Measurements from ENCODE around the gene LGI2.

Gene LGI2

DNA sequence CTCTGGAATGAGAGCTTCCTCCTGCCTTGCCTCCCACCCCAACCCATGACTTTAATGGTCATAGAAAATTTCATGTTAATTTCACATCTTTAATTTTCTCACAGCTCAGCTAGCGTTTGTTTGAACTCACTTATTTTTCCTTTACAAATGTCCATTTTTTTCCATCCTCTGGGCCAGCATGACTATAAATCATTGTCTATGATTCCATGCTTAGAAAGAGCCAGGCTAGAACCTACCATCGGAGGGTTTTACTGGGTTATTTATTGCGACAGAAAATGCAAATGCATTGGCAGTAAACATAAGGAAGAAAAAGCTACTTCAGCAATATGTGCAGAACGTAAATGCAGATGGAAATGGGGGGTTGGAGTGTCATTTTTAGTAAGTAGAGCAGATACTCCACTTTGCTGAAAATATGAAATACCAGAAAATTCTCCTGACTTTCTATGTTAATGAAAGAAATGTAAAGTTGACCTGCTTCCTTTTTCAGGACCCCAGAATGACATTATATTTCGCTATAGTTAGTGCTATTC, 37.1 kb downstream of the LGI2 start:
- no peak for DNase-seq

DNA sequence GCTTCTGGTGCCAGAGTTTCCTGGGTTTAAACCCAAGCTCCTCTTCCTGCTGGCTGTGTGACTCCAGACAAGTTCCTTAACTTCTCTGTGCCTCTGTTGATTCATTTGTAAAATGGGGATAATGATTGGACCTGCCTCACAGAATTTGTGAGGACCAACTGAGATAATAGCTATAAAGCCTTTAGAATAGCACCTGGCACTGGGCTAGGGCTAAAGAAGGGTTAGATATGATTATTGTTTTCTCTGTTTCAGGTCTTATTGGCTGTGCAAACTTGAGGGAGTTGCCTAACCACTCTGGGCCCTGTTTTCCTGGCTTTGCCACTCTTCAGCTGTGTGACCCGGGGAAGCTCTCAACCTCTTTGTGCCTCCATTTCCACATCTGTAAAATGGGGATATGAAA, 37.8 kb downstream of the LGI2 start:
- DNase-seq, result no peak

DNA sequence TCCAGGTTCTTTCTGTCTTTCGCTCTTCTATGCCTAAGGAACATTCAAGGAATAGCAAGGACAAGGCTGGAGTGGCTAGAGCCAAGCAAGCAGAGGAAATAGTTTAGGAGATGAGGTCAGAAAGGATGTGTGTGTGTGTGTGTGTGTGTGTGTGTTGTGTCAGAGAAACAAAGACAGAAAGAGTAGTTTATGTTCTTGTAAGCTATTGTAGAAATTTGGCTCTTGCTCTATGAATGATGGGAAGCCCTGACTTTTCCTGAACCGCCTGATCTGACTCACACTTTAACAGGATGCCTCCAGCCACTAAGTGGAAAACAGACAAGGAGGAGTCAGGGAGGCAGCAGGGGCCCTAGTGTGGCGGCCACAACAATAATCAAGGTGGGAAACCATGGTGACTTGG, 39.7 kb downstream of the LGI2 start:
- DNase-seq, result no peak

DNA sequence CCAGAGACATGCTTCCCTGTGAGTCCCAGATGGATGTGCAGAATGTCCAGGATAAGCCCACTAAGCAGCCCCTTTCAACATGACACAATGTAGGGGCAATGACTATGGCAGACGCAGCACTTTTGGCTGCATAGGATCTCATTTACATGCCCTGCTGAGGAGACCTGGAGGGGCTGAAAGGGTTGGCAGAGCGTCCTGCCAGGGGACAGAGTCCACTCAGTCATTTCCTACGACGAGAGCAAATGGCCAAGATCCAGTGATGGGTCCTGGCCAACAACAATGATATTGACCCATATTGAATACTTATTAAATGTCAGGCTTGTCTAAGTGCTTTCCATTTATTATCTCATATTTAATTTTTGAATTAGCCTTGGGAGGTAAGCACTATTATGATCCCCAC, 41.4 kb downstream of the LGI2 start:
- DNase-seq, result no peak

DNA sequence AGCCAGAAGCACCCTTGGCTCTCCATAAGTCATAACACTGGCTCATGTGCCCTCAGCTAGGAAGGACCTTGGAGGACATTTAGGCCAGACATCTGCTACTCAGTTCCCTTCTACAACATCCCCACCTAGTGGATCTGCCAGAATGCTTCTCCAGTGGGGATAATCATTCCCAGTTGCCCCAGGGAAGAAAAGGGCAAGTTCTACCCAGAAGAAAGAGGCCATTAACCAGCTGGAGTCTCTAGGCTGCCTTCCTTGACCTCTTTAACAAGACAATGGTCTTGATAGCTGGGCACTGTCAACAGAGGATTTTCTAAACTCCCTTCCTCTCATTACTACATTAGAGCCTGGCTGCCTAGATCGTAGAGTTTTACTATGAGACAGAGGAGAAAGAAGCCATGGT, 42.0 kb downstream of the LGI2 start:
- DNase-seq, result no peak

DNA sequence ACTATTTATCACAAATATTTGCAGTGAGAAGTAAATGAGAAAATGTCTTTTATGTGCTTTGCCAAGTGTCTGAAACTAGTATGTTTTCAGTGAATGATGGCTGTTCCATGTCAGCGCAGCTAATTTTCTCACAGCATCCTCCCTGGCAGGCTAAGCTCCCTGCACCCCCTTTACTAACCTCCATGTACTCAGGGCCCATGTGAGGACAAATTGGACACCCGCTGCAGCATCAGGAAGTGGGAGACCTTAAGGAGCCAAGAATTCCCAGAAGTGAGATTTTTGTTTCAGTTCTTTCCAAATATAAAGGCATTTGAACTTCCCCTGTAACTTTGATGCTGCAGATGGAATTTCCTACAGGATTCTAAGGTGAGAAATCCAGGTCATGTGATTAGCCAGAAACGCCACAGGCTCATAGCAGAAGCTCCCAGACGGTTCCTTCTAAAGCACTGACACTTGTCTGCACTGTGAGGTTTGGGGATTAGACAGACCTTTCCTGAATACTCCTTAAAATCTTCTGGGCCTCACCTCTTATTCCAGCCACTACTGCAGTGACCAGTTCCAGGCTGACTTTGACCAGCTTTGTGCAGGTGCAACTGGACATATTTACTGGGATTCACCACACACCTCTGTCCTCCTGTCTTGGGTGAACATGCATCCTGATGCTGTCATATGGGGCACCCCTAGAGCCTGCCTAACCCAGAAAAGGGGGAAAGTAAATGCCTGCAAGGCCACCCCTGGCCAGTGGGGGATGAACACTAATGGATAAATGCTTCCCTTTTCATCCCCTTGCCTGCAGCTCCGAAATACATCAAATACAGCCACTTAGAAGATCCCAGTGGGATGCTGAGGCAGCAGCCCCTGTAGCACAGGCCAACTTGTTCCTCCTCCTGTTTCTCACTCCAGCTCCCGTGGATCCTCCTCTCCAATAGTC, 45.9 kb downstream of the LGI2 start:
- no peak for DNase-seq

DNA sequence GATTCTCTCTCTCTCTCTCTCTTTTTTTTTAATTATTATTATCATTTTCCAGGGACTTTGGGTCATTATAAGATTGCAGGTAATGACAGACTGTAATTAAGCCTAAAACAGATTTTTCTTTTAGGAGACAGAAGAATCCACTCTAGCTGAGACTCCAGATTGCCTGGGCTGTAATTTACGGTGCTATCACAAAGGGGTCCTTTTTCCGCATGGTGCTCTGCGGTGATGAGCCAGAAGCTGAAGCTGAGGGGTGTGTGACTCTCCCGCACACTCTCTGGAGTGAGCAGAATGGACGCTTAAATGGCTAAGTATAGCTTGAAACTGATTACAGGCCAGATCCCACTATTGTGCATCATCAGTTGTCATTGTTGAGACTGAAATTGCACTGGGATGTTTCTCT, 50.0 kb downstream of the LGI2 start:
- DNase-seq, result no peak

DNA sequence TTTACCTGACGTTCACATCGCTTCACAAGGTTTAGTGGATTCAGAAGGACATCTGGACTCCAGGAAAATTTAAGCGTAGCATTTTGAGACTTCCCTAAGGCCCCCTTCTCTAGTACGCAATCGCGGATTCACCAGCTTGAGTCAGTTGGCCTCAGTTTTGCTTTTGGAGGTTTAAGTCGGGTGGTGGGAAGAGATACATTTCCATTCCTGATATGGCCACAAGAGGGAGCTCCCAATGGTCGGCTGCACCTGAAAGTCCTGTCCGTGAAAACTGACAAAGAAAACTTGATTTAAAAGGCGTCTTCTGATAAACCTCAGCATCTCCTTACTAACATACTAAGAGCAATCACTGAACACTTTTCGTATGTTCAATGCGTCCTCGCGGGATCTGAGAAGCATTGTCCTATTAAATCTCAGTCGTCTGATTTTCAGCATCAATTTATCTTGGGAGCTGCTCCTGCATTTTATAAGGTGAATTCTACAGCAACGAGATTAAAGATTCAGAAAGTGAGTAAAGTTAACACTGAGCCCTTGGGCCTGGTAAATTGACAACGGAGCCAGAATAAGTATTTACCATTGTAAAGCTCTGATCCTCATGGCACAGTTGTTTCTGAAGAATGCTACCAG, 50.6 kb downstream of the LGI2 start:
- DNase-seq, result no peak

DNA sequence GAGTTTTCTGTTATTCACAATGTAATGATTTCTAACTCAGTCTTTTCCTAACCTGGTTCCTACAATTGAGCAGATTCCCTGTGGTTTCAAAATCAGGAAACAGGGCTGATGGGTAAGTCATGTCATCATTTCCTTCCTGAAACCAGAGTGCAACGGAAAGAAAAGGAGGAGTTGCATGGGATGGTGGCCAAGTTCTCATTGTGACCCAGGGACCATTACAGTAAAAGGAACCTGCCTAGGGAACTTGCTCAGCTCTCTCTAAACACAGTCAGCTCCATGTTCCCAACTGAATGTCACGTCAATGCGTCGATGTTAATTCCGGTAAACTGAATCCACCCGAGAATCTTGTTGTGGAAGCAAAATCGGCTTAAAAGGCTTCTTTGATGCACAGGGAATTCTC, 51.2 kb downstream of the LGI2 start:
- DNase-seq, result no peak

DNA sequence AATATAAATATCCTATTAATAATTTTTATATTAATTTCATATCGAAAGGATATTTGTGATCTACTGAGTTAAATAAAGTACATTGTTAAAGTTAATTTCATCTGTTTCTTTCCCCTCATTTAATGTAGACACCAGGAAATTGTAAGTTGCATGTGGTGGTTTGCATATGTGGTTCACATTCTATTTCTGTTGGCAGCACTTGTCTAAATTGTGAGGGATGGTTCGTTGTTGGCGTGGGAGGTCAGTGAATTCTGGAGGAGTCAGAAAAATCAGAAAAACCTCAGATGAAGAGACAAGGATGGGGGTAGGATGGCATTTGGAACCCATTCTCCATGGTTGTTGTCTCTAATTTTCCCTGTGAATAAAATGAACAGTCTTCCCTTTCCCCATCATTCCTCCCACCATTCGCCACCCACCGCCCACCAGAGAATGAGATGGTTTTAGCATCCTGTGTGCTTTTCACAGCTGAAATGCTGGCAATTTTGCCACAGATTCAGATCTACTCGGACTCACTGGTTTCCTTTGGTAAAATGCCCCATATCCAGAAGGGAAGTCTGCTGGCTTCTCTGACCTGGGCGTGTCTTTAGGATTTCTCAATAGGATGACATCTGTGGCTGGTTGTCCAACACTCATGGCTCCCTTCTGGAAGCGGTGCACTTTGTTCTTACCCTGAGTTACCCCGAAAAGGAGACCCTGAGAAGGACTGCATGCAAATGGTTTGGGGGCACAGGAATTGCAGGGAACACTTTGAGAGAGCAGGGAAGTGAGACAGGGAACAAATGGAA, 52.3 kb downstream of the LGI2 start:
- DNase-seq, result no peak

DNA sequence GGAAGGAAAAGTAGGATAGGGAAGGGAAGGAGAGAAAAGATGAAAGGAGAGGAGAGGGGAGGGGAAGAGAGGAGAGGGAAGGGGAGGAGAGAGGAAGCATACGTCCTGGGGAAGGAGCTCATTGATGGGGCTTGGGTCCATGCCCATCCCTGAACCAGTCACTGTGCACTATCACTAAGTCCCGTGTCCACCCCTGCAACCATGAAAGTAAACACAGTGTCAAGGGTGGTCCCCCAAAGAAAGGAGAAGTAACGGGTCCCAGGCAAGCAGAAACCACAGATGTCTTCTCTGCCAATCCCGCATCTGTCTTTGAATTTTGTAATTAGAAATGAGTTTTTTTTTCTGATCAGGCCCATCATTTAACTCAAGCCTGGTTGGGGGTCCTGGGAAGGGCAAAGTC, 55.2 kb downstream of the LGI2 start:
- DNase-seq, result no peak

DNA sequence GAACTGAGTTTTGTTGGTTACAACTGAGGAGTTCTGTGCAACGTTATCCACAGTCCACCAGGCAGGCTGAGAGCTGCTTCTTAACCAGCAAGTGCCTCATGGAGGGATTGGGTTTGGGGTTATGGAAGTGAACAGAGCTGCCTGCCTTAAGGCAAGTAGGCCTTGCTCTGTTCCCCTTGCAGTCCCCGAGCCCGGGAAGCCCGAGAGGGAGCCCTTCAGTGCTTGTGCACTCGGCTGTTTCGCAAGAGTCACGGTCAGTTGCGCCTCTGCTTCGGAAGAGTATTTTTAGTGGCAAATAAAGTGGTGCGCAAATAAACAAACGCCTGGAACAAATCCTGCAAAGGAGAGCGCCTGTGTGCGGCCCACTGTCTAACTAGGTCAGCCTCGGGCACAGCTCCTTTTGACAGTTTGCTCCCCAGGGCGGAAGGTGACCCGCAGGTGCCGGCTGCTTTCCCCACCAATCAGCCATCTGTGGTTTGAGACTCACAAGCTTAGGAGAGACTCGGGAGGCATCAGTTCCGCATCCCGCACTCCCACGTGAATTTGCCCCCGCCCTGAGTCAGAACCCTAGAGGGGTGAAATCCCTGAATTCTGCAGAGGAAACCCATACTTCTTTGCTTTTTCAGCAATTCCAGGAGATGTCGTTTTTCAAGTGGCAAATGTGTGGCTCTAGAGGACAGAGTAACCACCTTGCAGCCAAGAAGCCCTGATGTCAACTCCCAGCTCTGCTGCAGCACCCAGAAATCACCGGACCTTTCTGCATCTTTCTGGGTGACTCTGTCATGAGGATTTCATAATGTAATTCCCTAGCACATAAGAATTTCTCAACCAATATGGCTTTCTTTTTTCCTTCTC, 56.8 kb downstream of the LGI2 start:
- no peak for DNase-seq

DNA sequence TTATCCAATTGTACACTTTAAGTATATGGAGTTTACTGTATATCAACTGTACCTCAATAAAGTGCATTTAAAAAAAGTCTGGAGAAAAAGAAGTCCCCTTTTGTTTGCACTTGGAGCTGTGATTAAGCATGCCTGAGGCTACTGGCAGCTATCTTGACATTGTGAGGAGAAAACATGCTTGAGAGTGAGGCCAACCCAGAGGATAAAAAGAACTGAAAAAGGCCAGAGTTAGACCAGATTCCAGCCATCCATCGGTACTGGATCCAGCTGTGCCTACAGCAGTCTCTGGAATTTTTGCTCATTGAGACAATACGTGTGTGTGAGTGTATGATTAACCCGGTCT, 57.4 kb downstream of the LGI2 start:
- DNase-seq, result no peak

DNA sequence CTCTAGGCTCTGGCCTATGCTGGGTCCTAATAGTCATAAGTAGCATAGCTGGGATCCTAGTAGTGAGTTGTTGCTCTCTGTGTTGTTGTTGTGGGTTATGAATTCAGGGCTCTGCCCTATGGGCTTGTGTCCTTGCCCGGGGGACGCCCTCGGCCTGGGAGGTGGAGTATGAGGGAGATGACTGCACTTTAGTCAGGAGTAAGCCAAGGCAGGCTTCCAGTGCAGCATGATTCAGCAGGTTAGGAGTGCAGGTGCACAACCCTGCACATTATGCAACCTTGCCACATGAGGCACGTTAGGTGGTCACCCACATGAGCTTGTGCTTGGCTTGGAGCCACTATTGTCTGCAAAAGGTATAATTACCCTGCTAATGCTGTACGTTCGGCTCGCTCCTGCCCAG, 59.6 kb downstream of the LGI2 start:
- no peak for DNase-seq

DNA sequence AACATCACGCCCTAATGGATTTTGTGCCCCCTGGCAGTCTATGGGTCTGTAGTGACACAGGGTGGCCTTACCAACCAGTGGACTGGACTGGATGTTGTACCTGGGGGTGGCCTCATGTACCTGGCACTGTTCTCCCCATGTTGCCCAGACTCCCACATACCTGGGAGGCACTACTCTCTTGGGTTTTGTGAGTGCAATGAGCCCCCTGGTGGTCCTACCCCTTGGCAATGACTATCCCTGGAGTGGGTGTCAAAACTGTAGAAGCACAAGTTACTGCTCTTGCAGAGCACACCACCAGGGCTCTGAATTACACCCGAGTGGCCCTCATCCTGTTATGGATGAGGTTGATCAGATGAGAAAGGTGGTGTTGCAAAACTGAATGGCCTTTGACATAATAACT, 60.1 kb downstream of the LGI2 start:
- DNase-seq, result no peak

DNA sequence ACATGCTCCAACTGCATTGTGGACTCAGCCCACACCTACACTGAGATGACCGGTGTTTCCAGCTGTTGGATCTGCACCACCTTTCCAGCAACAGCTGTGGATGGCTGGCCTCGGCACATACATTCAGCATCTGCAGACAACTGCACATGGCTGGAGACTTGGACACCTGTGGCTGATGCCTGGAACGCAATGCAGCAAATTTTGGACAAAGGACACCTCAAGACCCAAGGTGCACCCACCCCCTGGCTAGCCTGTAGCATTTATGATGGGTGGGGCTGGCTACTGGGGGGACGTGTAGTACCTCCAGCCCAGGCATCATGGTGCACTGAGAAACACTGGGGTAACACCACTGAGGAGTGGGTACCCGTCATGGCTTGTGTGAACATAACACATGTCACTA, 60.6 kb downstream of the LGI2 start:
- no peak for DNase-seq

DNA sequence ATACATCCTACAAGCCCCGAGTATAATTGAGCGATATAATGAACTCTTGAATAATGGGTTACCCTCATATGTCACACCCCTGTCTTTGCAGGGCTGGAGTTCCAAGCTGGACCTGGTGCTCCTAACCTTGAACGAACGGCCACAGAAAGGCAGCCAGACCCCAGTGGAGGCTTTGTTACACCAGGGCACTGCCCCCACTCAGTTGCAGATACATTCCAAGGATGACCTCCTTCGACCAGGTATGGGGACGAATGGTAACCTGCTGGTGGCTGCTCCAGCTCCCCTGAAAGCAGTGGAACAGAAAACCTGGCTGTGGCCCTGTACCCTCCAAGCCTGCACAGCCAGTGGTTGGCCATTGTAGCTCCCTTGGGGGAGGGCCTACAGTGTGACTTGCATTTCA, 61.3 kb downstream of the LGI2 start:
- DNase-seq, result no peak

DNA sequence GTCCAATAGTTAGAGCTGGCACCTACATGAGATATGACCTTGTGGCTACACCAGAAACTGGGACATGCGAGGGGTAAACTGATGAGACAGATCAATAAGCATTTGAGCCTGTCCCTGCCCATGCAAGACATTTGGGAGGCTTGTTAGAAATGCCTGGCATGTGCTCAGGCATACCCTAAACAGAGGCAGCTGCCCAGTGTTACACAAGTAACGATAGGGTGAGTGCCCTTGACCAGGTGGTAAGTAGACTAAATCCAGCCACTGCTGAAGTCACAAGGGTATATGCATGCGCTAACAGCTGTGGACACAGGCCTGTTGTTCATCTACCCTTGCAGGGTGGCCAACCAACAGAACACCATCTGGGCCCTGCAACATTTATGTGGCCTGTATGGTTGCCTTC, 61.8 kb downstream of the LGI2 start:
- DNase-seq, result no peak

DNA sequence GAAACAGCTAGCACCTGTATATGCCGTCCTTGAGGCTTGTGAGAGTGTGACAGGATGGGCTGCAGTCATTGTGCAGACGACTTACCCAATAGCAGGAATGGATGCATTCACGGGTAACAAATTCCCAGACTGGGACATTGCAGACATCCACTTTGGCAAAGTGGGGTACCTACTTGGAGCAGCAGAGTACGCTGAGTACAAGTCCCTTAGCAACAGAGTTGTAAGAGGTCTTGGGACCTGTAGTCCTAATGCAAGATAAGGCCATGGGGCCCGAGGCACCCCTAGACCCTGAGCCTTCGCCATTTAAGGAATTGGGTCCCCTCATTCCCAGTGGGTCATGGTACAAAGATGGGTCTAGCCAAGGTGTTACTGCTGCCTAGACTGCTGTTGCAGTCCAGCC, 62.5 kb downstream of the LGI2 start:
- no peak for DNase-seq

DNA sequence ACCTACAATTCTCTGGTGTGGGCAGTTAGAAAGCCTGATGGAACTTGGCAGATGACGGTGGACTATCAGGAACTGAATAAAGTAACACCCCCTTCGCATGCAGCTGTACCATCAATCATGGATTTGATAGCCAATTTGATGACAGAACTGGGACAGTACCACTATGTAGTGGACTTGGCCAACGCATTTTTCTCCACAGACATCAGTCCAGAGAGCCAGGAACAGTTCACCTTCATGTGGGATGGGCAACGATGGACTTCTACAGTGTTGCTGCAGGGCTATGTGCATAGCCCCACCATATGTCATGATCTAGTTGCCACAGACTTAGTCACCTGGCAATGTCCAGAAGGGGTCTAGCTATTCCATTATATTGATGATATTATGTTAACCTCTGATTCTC, 63.4 kb downstream of the LGI2 start:
- no peak for DNase-seq

DNA sequence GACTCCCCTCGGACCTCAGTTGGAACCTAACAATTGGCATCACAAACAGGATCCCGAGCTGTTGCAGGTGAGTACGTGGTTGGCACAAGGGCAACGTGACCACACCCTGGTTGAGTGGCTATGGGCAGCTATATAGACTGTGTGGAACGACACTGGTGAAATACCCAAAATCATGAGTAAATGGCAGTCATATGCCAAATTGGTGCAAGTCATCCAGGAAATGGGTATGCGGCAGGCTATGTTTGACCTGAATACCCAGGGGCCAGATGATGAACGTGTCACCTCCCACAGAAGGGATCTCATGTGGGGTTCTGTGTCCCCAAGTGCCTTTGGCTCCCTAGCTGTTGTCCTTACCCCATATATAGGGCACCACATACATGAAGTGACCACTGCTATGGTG, 64.7 kb downstream of the LGI2 start:
- no peak for DNase-seq

DNA sequence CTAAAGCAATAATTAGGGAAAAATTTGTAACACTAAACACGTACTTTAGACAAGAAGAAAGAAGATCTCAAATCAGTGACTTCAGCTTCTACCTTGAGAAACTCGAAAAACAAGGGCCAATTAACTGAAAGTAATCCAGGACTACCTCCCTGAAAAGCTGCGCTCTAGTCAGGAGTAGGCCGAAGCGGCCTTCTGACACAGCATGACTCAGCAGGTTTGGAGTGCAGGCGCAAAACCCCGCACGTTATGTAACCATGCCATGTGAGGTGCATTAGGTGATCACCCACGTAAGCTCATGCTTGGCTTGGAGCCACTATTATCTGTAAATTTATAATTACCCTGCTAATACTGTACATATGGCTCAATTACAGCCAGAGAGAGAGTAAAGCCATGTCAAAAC, 65.1 kb downstream of the LGI2 start:
- no peak for DNase-seq

DNA sequence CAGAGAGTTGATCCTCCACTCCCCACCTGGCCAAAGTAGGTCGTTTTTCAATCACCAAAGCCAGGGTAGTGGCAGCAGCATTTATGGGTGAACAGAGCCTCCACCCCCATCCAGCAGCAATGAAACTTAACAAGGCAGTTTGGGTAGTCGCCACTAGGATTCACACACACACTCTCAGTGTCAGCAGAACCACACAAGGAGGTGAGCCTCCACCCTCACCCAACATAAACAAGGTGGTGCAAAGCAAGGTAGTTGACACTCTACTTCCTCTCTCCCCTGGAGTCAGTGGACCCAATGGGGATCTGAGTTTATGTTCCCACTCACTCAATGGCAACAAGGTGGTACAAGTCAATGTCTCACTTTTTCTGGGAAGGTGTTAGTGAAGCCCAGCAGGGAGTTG, 67.5 kb downstream of the LGI2 start:
- no peak for DNase-seq

Measured in NCI-H2081 treated with DMSO at 0.1 percent for 48 hours (cell line).